ENCODE results near the gene GNB2. TPM values are rescaled to one million over a fixed set of nuclear protein-coding genes. Genes with fewer than 3 reads are reported as not detected.

GNB2 gene
- total RNA-seq, 2 donors from 2014 or later = 292 to 312 TPM

- Histone ChIP-seq H3K4me1 (no peaks in the 10 kb centered on the region), H3K27ac (no peak overlapping the region), H3K36me3 (no peaks in the 10 kb centered on the region), H3K4me3 (no peak overlapping the region), H3K27me3 (peaks cover 3% of the 10 kb centered on the region), H3K9ac (ENCODE audit: low read depth in 2 of 2, low read length in 2 of 2) (no peak overlapping the region), H3K9me3 (no peaks in the 10 kb centered on the region)
- intact Hi-C loops (cut with DNase I) = no loop called here
- TF ChIP-seq, protein P1, sequence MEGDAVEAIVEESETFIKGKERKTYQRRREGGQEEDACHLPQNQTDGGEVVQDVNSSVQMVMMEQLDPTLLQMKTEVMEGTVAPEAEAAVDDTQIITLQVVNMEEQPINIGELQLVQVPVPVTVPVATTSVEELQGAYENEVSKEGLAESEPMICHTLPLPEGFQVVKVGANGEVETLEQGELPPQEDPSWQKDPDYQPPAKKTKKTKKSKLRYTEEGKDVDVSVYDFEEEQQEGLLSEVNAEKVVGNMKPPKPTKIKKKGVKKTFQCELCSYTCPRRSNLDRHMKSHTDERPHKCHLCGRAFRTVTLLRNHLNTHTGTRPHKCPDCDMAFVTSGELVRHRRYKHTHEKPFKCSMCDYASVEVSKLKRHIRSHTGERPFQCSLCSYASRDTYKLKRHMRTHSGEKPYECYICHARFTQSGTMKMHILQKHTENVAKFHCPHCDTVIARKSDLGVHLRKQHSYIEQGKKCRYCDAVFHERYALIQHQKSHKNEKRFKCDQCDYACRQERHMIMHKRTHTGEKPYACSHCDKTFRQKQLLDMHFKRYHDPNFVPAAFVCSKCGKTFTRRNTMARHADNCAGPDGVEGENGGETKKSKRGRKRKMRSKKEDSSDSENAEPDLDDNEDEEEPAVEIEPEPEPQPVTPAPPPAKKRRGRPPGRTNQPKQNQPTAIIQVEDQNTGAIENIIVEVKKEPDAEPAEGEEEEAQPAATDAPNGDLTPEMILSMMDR (IDR thresholded peaks at IDR 0.05) = no peak
- no peak for DNase-seq
Observed at GRCh38 chr7:100629117-100629716, 44.3 kb upstream of the GNB2 start.

DNA sequence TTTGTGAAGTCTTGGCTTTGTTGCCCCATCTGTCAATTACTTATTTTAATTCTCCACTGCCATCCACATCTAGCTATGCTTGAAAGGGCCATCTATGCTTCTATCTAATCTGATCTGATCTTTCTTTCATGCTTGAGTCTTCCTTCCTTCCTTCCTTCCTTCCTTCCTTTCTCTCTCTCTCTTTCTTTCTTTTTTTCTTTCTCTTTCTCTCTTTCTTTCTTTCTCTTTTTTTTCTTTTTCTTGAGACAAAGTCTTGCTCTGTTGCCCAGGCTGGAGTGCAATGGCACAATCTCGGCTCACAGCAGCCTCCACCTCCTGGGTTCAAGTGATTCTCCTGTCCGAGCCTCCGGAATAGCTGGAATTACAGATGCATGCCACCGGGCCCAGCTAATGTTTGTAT lies 43.5 kb upstream of the GNB2 start:
- peaks cover 3% of the 10 kb centered on the region for H3K27me3 ChIP-seq
- TF ChIP-seq, protein P1 (IDR thresholded peaks at IDR 0.05) = no peak

DNA sequence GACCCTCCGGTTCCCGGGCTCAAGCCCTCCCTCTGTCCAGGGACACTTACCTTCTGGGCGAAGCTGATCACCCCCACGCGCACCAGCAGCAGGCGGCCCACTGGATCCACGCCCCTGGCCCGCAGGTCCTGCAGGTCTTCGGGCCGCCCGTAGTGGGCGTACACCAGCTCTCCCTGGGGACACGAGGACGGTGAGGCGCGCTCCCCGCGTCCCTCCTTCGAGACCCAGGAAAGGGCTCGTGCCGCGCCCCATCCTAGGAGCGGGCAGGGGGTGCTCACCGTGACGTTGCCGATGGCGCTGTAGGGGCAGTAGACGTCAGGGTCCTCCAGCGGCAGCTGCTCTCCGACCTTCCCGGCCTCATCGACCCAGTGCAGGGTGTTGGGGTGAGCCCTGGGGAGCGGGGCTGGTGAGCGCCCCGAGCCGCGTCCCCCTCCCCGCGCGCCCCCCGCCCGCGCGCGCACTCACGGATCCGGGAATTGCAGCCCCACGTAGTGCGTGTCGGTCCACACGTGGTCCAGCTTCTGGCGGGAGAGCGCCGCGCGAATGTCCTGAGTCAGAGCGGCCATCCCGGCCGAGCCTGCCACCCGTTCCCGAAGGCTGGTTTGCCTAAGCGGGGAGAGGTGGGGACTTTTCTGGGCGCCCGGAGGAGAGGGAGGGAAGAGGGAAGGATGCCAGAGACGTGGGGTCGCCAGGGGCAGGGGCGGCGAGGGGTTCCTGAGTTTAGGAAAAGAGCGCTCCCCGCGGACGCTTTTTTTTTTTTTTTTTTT lies 40.4 kb upstream of the GNB2 start:
- H3K4me1 ChIP-seq = no peaks in the 10 kb centered on the region
- TF ChIP-seq, protein P1 (IDR thresholded peaks at IDR 0.05) = peak; percentile 46
- no peaks in the 10 kb centered on the region for H3K36me3 ChIP-seq
- intact Hi-C loops (cut with DNase I) = no loop called here
- H3K27me3 ChIP-seq = peaks cover 3% of the 10 kb centered on the region
- H3K9me3 ChIP-seq = no peaks in the 10 kb centered on the region
- peak overlapping the region; percentile 34 to 64 for H3K9ac ChIP-seq (ENCODE audit: low read depth in 2 of 2, low read length in 2 of 2)
- no peak overlapping the region for H3K27ac ChIP-seq
- peak; percentile 67 for DNase-seq
- peak overlapping the region; percentile 57 for H3K4me3 ChIP-seq

More for the DNA sequence above, 43.5 kb upstream of the GNB2 start:
- intact Hi-C loops (cut with DNase I) = no loop called here
- DNase-seq = no peak
- Histone ChIP-seq H3K9me3 (no peaks in the 10 kb centered on the region), H3K4me1 (no peaks in the 10 kb centered on the region), H3K36me3 (no peaks in the 10 kb centered on the region), H3K4me3 (no peak overlapping the region), H3K9ac (ENCODE audit: low read depth in 2 of 2, low read length in 2 of 2) (no peak overlapping the region), H3K27ac (no peak overlapping the region)

DNA sequence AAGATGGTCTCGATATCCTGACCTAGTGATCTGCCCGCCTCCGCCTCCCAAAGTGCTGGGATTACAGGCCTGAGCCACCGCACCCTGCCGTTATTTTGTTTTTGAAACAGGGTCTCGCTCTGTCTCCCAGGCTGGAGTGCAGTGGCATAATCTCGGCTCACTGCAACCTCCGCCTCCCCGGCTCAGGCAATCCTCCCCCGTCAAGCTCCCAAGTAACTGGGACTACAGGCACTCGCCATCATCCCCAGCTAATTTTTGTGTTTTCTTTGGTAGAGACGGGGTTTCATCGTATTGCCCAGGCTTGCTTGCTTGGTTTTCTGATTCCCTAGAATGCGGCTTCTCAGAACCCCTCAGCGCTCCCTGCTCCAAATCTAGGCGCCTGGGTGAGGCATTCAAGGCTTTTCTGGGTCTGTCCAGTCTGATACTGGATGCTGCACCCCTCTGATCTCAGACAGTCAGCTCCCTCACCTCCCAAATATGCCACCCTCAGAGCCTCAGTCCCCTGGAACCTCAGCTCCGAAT lies 33.5 kb upstream of the GNB2 start:
- no peak overlapping the region for H3K27ac ChIP-seq
- intact Hi-C loops (cut with DNase I) = no loop called here
- no peak for DNase-seq
- TF ChIP-seq, protein P1 (IDR thresholded peaks at IDR 0.05) = no peak
- H3K4me1 ChIP-seq = no peaks in the 10 kb centered on the region
- no peak overlapping the region for H3K9ac ChIP-seq (ENCODE audit: low read depth in 2 of 2, low read length in 2 of 2)
- H3K27me3 ChIP-seq = no peaks in the 10 kb centered on the region
- H3K4me3 ChIP-seq = no peak overlapping the region
- no peaks in the 10 kb centered on the region for H3K36me3 ChIP-seq
- no peaks in the 10 kb centered on the region for H3K9me3 ChIP-seq

DNA sequence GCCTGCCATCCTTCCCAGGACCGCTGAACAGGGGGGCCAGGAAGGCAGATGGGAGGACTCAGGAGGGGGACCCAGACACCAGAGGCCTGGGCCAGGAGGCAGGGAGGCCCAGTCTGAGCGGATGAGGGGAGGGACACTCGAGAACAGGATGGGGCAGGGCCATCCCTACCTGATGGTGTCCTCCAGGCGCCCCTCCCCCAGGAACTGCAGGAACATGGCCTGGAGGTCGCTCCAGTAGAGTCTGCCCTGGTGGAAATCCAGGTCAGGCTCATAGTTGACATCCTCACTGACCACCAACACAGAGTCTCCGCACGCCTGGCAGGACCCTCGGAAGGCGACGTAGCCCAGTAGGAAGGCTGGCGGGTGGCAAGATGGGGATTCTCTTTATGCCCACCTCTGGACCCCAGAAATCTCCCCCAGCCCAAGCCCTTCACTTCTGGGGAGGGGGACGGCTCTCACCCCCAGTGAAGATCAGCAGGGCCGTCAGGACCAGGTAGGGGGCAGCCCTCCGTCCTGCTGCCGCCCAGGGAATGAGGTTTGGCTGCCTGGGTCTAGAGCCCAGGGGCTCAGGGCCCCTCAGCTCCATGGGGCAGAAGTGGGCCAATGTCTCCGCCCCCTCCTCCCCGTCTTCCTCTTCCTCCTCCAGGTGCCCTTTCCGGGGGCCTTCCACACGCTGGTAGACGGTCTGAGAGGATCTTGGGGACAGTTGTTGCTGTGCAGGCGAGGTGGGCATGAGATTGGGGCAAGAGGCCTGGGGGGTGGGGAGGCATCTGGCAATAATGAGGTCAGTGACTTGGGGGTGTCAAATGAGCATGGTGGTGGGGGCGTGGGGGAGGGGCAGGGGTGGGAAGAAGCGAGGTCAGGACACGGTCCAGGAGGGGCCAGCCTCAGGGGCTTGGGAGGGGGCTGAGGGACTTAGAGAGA lies 32.8 kb upstream of the GNB2 start:
- TF ChIP-seq, protein P1 (IDR thresholded peaks at IDR 0.05) = no peak
- DNase-seq = no peak
- Histone ChIP-seq H3K4me3 (no peak overlapping the region), H3K27ac (no peak overlapping the region), H3K27me3 (no peaks in the 10 kb centered on the region), H3K36me3 (no peaks in the 10 kb centered on the region), H3K9me3 (no peaks in the 10 kb centered on the region), H3K9ac (ENCODE audit: low read depth in 2 of 2, low read length in 2 of 2) (no peak overlapping the region), H3K4me1 (no peaks in the 10 kb centered on the region)
- intact Hi-C loops (cut with DNase I) = no loop called here
